ENCODE measurements around the gene IRAK2.

DNA sequence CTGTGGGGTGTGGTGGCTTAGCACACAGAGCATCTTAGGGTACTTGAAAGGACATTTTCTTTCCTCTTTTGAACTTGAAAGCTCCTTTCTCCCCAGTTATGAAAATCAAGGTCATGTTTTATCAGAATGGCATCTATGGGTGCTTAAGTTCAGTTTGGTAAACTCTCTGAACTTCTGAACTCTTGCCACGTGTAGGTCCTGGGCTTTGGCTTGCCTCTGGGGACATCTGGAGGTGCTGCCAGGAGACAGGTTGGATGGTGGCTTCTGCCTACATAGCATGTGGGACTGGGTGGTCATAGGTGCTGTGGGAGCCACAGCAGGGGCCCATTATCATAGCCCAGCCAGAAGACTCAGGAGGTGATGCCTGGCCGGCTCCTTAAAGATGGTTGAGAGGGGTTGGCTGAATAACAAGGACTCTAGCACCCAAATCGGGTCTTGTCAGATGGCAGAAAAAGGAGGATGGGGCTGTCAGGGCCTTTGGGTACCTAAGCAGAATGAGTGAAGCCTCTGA, 112.5 kb downstream of the IRAK2 start:
- TF ChIP-seq EZH2 (IDR thresholded peaks at IDR 0.05; ENCODE audit: insufficient read depth, poor library complexity, severe bottlenecking) = no peak
- TF ChIP-seq EZH2phosphoT487 (IDR thresholded peaks at IDR 0.05; ENCODE audit: insufficient read depth, low read depth) = no peak
